Mammary epithelial cell (primary cell): ENCODE results near the gene TSPAN2.

Source experiments
- CTCF ChIP-seq, 2 donors: IDR thresholded peaks in 1 of 2; conservative IDR thresholded peaks in 1 of 2; 2 replicates each; pipeline ENCODE4 v1.5.1; 2011 to 2012; ENCODE audit warnings: inconsistent platforms in 2 of 2, low read length in 2 of 2, mild to moderate bottlenecking in 2 of 2, control low read depth in 1 of 2, low read depth in 1 of 2; ENCODE audit not compliant: insufficient read depth in 1 of 2; ENCODE audit errors: extremely low read depth in 1 of 2
- EZH2 ChIP-seq: IDR thresholded peaks from 2 replicates; pipeline ENCODE4 v1.6.1; 2012; ENCODE audit warnings: low read length, inconsistent platforms, borderline replicate concordance

- no peak for TF ChIP-seq CTCF (conservative IDR thresholded peaks at IDR 0.05 in 1 of 2, IDR thresholded peaks at IDR 0.05 in 1 of 2; ENCODE audit: extremely low read depth in 1 of 2, insufficient read depth in 1 of 2, low read depth in 1 of 2, low read length in 2 of 2)
- TF ChIP-seq EZH2, result no peak
Observed at GRCh38 chr1:115012434-115012833, 76.9 kb downstream of the TSPAN2 start.
